Hypothalamus (tissue), 51 donors: ENCODE measurements around the gene INTS14.

Experiments used
- DNase-seq, 51 donors: peaks; one replicate each; lab custom pipeline; 2025; lab: John Stamatoyannopoulos, UW

INTS14 gene

GRCh38 chr15:65535192-65535591 lies 75.7 kb downstream of the INTS14 start:
- DNase-seq: no peak

GRCh38 chr15:65533057-65533756 lies 77.7 kb downstream of the INTS14 start:
- no peak for DNase-seq

GRCh38 chr15:65532738-65533051 lies 78.2 kb downstream of the INTS14 start:
- DNase-seq: no peak

- peak; percentile 19 to 94 (median 77) for DNase-seq
These were observed 80.4 kb downstream of the INTS14 start, which contains the start of gene HACD3 for GRCh38 chr15:65530318-65531111. HACD3 (plus strand) TSS chr15:65530463; CDS start chr15:65530632, 169 bp downstream.

- DNase-seq: no peak
These were observed 81.1 kb downstream of the INTS14 start for GRCh38 chr15:65529762-65530317.
